IMR-90 (cell line): ENCODE data around the gene KCNMA1. TPM values are rescaled to one million over a fixed set of nuclear protein-coding genes. Genes with fewer than 3 reads are reported as not detected.

Experiments
- ATAC-seq: fragments of 200-7000 bp; cut with Tn5 transposase; 2 replicates; pipeline ENCODE4 v1.9.1; 2020; ENCODE audit warnings: low read depth, mild to moderate bottlenecking, moderate library complexity
- BruUV-seq: library from RNA; stranded (reverse); fragments of 400-500 nt; replicated peaks from 2 replicates; lab custom pipeline; 2021; lab: Mats Ljungman, UMichigan
- CTCF ChIA-PET: fragments of 300-600 bp; formaldehyde crosslinking; extraction: SDS; loops from one replicate; lab custom pipeline; 2021; ENCODE audit warnings: antibody characterized with exemption; lab: Yijun Ruan, JAX
- POLR2A ChIA-PET: fragments of 300-600 bp; sonication (Branson Sonifier 250); formaldehyde crosslinking; loops from one replicate; lab custom pipeline; 2022; ENCODE audit warnings: antibody characterized with exemption; ENCODE audit not compliant: unreplicated experiment; lab: Charles Lee
- DNase-seq: peaks from one replicate; pipeline ENCODE4 v3.0.0; 2013
- H2AFZ ChIP-seq: replicated peaks from 2 replicates; pipeline ENCODE3; 2013; ENCODE audit warnings: low read length, mild to moderate bottlenecking; ENCODE audit not compliant: poor library complexity
- H2AK5ac ChIP-seq: 2 replicates; pipeline ENCODE4 v1.6.1; 2013; ENCODE audit warnings: low read depth, low read length, inconsistent platforms
- H2AK9ac ChIP-seq: replicated peaks from 2 replicates; pipeline ENCODE3; 2013; ENCODE audit warnings: mild to moderate bottlenecking, low read depth, low read length, moderate library complexity; ENCODE audit not compliant: poor library complexity
- H2BK120ac ChIP-seq: 2 replicates; pipeline ENCODE4 v1.6.1; 2013; ENCODE audit warnings: low read depth, low read length, inconsistent platforms
- H2BK15ac ChIP-seq: 3 replicates; pipeline ENCODE4 v1.6.1; 2013; ENCODE audit warnings: low read depth, low read length, inconsistent platforms
- H2BK20ac ChIP-seq: 2 replicates; pipeline ENCODE4 v1.6.1; 2013; ENCODE audit warnings: low read depth, mild to moderate bottlenecking, inconsistent platforms, low read length, moderate library complexity
- H2BK5ac ChIP-seq: 2 replicates; pipeline ENCODE4 v1.6.1; 2013; ENCODE audit warnings: mild to moderate bottlenecking, low read depth, low read length, inconsistent platforms; ENCODE audit not compliant: poor library complexity, severe bottlenecking
- H3K14ac ChIP-seq: replicated peaks from 2 replicates; pipeline ENCODE4 v1.6.1; 2013; ENCODE audit warnings: low read depth, low read length, inconsistent platforms
- H3K18ac ChIP-seq: 2 replicates; pipeline ENCODE4 v1.6.1; 2013; ENCODE audit warnings: low read depth, low read length, control low read depth
- H3K23ac ChIP-seq: 2 replicates; pipeline ENCODE4 v1.6.1; 2013; ENCODE audit warnings: low read depth, low read length, inconsistent platforms
- H3K27ac ChIP-seq: 2 replicates; pipeline ENCODE4 v1.5.1; 2013; ENCODE audit warnings: mild to moderate bottlenecking, control low read depth, low read length; ENCODE audit not compliant: insufficient read depth
- H3K27me3 ChIP-seq: 2 replicates; pipeline ENCODE4 v1.6.1; 2013; ENCODE audit warnings: low read length; ENCODE audit not compliant: control insufficient read depth, insufficient read depth
- H3K36me3 ChIP-seq: 2 replicates; pipeline ENCODE4 v1.6.1; 2013; ENCODE audit warnings: low read length, mixed read lengths; ENCODE audit not compliant: control insufficient read depth, insufficient read depth
- H3K4ac ChIP-seq: 2 replicates; pipeline ENCODE4 v1.6.1; 2013; ENCODE audit warnings: low read depth, low read length, inconsistent platforms
- H3K4me1 ChIP-seq: 2 replicates; pipeline ENCODE4 v1.6.1; 2013; ENCODE audit warnings: low read length, mixed read lengths; ENCODE audit not compliant: control insufficient read depth, insufficient read depth
- H3K4me2 ChIP-seq: 2 replicates; pipeline ENCODE4 v1.6.1; 2013; ENCODE audit warnings: low read depth, mild to moderate bottlenecking, control low read depth, low read length, moderate library complexity
- H3K4me3 ChIP-seq: 2 replicates; pipeline ENCODE4 v1.5.1; 2013; ENCODE audit warnings: low read depth, mild to moderate bottlenecking, control low read depth, low read length, moderate library complexity; ENCODE audit not compliant: insufficient read depth
- H3K56ac ChIP-seq: 2 replicates; pipeline ENCODE4 v1.6.1; 2013; ENCODE audit warnings: low read length, inconsistent platforms; ENCODE audit not compliant: insufficient read depth; ENCODE audit errors: extremely low read depth
- H3K79me1 ChIP-seq, 2 experiments: 2 replicates each; pipeline ENCODE4 v1.6.1; 2013; ENCODE audit warnings: low read length in 2 of 2, inconsistent platforms in 1 of 2, low read depth in 1 of 2
- H3K9ac ChIP-seq: 2 replicates; pipeline ENCODE4 v1.6.1; 2013; ENCODE audit warnings: low read depth, low read length, control low read depth
- H3K9me1 ChIP-seq: 2 replicates; pipeline ENCODE4 v1.6.1; 2013; ENCODE audit warnings: low read length, inconsistent platforms; ENCODE audit not compliant: insufficient read depth
- H3K9me3 ChIP-seq: 2 replicates; pipeline ENCODE4 v1.6.1; 2013; ENCODE audit warnings: low read length; ENCODE audit not compliant: control insufficient read depth, insufficient read depth
- H4K20me1 ChIP-seq: 2 replicates; pipeline ENCODE4 v1.6.1; 2013; ENCODE audit warnings: low read length, inconsistent platforms; ENCODE audit not compliant: insufficient read depth
- H4K5ac ChIP-seq: 2 replicates; pipeline ENCODE4 v1.6.1; 2013; ENCODE audit warnings: mild to moderate bottlenecking, low read depth, low read length, control low read depth
- H4K8ac ChIP-seq, 2 experiments: 2 replicates each; pipeline ENCODE4 v1.6.1; 2013; ENCODE audit warnings: low read depth in 2 of 2, low read length in 2 of 2, control low read depth in 1 of 2, inconsistent platforms in 1 of 2
- H4K91ac ChIP-seq: 2 replicates; pipeline ENCODE4 v1.6.1; 2013; ENCODE audit warnings: low read depth, low read length, inconsistent platforms; ENCODE audit not compliant: insufficient read depth
- BHLHE40 ChIP-seq: fragments of 150-350 bp; IDR thresholded peaks from 2 replicates; pipeline ENCODE4 v1.6.1; 2016; ENCODE audit warnings: mild to moderate bottlenecking, low read depth, low read length
- CEBPB ChIP-seq: IDR thresholded peaks from 2 replicates; pipeline ENCODE4 v1.6.1; 2012; ENCODE audit warnings: low read depth, low read length, improper control_type of control experiment
- FOS ChIP-seq: fragments of 150-350 bp; IDR thresholded peaks from 2 replicates; pipeline ENCODE4 v1.6.1; 2016; ENCODE audit warnings: low read depth, low read length
- MAFK ChIP-seq: IDR thresholded peaks from 2 replicates; pipeline ENCODE4 v1.6.1; 2012; ENCODE audit warnings: low read depth, low read length, improper control_type of control experiment
- MXI1 ChIP-seq: IDR thresholded peaks from 2 replicates; pipeline ENCODE4 v1.6.1; 2012; ENCODE audit warnings: low read depth, mild to moderate bottlenecking, low read length, moderate library complexity, borderline replicate concordance
- NFE2L2 ChIP-seq: fragments of 150-350 bp; IDR thresholded peaks from 2 replicates; pipeline ENCODE4 v1.6.1; 2016; ENCODE audit warnings: low read depth, mild to moderate bottlenecking, low read length
- POLR2A ChIP-seq: IDR thresholded peaks from 2 replicates; pipeline ENCODE4 v1.6.1; 2012; ENCODE audit warnings: mild to moderate bottlenecking, low read depth, low read length
- RFX5 ChIP-seq: IDR thresholded peaks from 2 replicates; pipeline ENCODE4 v1.8.0; 2012; ENCODE audit warnings: low read depth, mild to moderate bottlenecking, low read length, moderate library complexity
- WGBS, 2 experiments: methylation state at CpG; one replicate each; pipeline versions ENCODE4 v1.1.5 to v1.1.7; 2013; ENCODE audit warnings: missing lambda C conversion rate in 2 of 2; ENCODE audit not compliant: insufficient read length in 1 of 2; ENCODE audit errors: extremely low coverage in 2 of 2; 5-methylcytosine and 5-hydroxymethylcytosine counted together
- dilution Hi-C: fragments of 300-500 bp; cut with HindIII; formaldehyde crosslinking; loops from one replicate; pipeline ENCODE4 v1.14.3; 2018; ENCODE audit warnings: low sequenced_read_pairs; ENCODE audit not compliant: unreplicated experiment
- in situ Hi-C: fragments of 300-500 bp; cut with MboI; formaldehyde crosslinking; loops from 3 replicates; pipeline ENCODE4 v1.14.3; 2019; ENCODE audit warnings: low sequenced_read_pairs, inconsistent platforms, mixed read lengths
- intact Hi-C: fragments of 100-400 bp; cut with micrococcal nuclease; formaldehyde crosslinking; loops from 2 replicates; pipeline ENCODE4 v1.10.0; 2022
- polyA plus RNA-seq, 3 experiments: library from polyadenylated mRNA; depleted of rRNA; stranded (reverse); fragments of >200 nt; gene quantifications; 2 replicates each; pipeline ENCODE4 v1.2.3, GENCODE V29; 2012; ENCODE audit warnings: low replicate concordance in 1 of 3
- total RNA-seq: library from RNA; depleted of rRNA; stranded (reverse); fragments of >200 nt; gene quantifications from 2 replicates; pipeline ENCODE4 v1.2.3, GENCODE V29; 2012
- TF ChIP-seq, protein P1 (sequence below): fragments of 150-350 bp; IDR thresholded peaks from 2 replicates; pipeline ENCODE4 v1.6.1; 2017; ENCODE audit warnings: mild to moderate bottlenecking, antibody characterized with exemption, low read length, low read depth
- TF ChIP-seq, protein P2 (sequence below): conservative IDR thresholded peaks from 2 replicates; pipeline ENCODE4 v1.5.1; 2012; ENCODE audit warnings: mild to moderate bottlenecking, low read depth, low read length, improper control_type of control experiment
- TF ChIP-seq, protein P3 (sequence below): fragments of 150-350 bp; IDR thresholded peaks from 2 replicates; pipeline ENCODE4 v1.6.1; 2016; ENCODE audit warnings: low read depth, mild to moderate bottlenecking, low read length, moderate library complexity, borderline replicate concordance

KCNMA1 gene
- total and polyA plus RNA-seq, 2 of the 4 experiments (the other 2 are of a cell fraction): 25.6 to 29.6 TPM

DNA sequence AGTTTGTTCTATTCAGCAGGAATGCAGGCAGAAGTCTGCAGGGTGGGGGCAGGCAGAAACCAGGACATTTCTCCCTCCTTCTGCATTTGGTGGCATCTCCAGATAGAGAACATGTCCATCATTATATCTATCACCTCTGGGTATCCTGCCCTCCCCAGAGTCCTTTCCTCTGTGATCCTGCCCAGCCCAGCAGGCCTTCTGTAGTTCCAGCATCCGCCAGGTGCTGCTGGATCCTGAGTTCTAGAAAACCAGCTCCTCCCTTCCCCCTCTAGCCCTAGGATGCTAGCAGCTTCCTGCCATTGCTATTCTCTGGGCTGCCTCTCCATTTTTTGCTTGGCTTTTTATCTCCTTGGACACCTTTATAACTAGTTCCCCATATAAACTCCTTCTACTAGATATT lies 180.3 kb downstream of the KCNMA1 start:
- Histone ChIP-seq H4K91ac (no peak overlapping the region), H3K27me3 (no peaks in the 10 kb centered on the region), H3K9me3 (no peaks in the 10 kb centered on the region), H3K23ac (no peak overlapping the region), H3K4me3 (no peak overlapping the region), H3K56ac (no peak overlapping the region), H3K14ac (no peak overlapping the region), H2AK5ac (no peak overlapping the region), H3K4me1 (peaks cover 5% of the 10 kb centered on the region; the same call in 1 of the 2 replicates), H2BK120ac (no peak overlapping the region), H3K4ac (no peak overlapping the region), H4K8ac (no peak overlapping the region), H2AK9ac (no peak overlapping the region), H3K9ac (no peak overlapping the region), H3K36me3 (no peaks in the 10 kb centered on the region), H4K5ac (no peak overlapping the region), H4K20me1 (no peaks in the 10 kb centered on the region), H3K18ac (no peak overlapping the region), H2BK5ac (no peak overlapping the region), H2BK15ac (no peak overlapping the region), H2AFZ (no peak overlapping the region), H3K4me2 (no peak overlapping the region), H3K27ac (no peak overlapping the region), H3K79me1 (no peaks in the 10 kb centered on the region; a peak in 1 of 4 replicates), H2BK20ac (no peak overlapping the region), H3K9me1 (peaks cover 11% of the 10 kb centered on the region)
- BruUV-seq: no TSS peak
- no peak for ATAC-seq
- CTCF ChIA-PET: no interaction called here
- intact Hi-C loops: no loop called here
- TF ChIP-seq, protein P1, sequence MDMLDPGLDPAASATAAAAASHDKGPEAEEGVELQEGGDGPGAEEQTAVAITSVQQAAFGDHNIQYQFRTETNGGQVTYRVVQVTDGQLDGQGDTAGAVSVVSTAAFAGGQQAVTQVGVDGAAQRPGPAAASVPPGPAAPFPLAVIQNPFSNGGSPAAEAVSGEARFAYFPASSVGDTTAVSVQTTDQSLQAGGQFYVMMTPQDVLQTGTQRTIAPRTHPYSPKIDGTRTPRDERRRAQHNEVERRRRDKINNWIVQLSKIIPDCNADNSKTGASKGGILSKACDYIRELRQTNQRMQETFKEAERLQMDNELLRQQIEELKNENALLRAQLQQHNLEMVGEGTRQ: no peak
- TF ChIP-seq BHLHE40: no peak
- no peak for TF ChIP-seq CEBPB
- TF ChIP-seq, protein P2, sequence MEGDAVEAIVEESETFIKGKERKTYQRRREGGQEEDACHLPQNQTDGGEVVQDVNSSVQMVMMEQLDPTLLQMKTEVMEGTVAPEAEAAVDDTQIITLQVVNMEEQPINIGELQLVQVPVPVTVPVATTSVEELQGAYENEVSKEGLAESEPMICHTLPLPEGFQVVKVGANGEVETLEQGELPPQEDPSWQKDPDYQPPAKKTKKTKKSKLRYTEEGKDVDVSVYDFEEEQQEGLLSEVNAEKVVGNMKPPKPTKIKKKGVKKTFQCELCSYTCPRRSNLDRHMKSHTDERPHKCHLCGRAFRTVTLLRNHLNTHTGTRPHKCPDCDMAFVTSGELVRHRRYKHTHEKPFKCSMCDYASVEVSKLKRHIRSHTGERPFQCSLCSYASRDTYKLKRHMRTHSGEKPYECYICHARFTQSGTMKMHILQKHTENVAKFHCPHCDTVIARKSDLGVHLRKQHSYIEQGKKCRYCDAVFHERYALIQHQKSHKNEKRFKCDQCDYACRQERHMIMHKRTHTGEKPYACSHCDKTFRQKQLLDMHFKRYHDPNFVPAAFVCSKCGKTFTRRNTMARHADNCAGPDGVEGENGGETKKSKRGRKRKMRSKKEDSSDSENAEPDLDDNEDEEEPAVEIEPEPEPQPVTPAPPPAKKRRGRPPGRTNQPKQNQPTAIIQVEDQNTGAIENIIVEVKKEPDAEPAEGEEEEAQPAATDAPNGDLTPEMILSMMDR: no peak
- no peak for TF ChIP-seq MAFK
- TF ChIP-seq FOS: no peak
- TF ChIP-seq RFX5: no peak
- no peak for TF ChIP-seq MXI1
- TF ChIP-seq NFE2L2: no peak
- no peak for TF ChIP-seq POLR2A
- TF ChIP-seq, protein P3, sequence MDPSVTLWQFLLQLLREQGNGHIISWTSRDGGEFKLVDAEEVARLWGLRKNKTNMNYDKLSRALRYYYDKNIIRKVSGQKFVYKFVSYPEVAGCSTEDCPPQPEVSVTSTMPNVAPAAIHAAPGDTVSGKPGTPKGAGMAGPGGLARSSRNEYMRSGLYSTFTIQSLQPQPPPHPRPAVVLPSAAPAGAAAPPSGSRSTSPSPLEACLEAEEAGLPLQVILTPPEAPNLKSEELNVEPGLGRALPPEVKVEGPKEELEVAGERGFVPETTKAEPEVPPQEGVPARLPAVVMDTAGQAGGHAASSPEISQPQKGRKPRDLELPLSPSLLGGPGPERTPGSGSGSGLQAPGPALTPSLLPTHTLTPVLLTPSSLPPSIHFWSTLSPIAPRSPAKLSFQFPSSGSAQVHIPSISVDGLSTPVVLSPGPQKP: no peak
- no peak for DNase-seq
- POLR2A ChIA-PET: no interaction called here
- WGBS, 2 experiments: 100% methylated on average over 1 of the region's 1 CpG; no CpG with 5 or more reads in 1 of the 2 experiments
- dilution Hi-C loops: no loop called here
- in situ Hi-C loops: no loop called here
